ENCODE data around the gene NR1D2.
"Not testable (repeated sequence)": the region's sequence is repeated elsewhere in the genome, so short reads cannot be mapped to it uniquely, and the experiment has no call there.

Gene NR1D2

DNA sequence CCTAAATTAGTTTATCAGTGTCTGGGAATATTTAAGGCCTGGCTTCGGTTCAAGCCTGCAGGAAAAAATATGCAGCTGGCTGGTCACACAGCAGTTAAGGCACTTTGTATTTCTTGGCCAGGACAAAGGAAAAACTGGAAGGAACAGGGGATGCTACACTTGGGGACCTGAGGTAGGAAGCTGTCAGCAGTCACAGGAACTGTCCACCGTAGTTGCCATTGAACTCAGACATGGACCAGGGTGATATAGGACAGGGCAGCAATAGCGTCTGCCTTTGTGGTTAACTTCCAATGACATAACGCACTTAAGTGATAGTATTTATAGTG is 49.1 kb downstream of the NR1D2 start:
- H3K27ac ChIP-seq: no peak overlapping the region
- H3K4me3 ChIP-seq: no peak overlapping the region
- no peaks in the 10 kb centered on the region for H3K36me3 ChIP-seq
- no peak for TF ChIP-seq Cebpa-rat (IDR thresholded peaks at IDR 0.05)
- H3K9ac ChIP-seq: no peak overlapping the region
- H4K20me1 ChIP-seq: no peaks in the 10 kb centered on the region
- peaks cover 30% of the 10 kb centered on the region for H3K4me1 ChIP-seq
- H3K27me3 ChIP-seq: no peaks in the 10 kb centered on the region
- H3K4me2 ChIP-seq: no peak overlapping the region
- no peaks in the 10 kb centered on the region for H3K9me3 ChIP-seq

DNA sequence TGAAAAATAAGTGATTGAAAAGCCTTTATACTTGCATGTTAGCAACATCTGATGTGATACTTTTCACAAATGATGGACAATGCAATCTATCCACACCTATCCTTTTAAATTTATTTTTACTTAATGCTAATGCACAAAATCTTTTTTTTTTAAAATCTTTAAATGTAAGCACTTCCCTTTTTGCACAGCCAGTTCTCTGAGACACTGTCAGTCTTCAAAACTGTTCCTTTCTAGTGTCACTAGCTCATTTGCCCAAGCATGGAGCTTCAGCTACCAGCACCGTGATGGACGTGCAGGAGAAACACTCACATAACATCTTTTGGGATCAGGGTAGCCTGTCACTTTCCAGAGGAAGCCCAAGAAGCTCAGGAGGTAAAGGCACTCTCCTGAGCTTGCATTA is 50.1 kb downstream of the NR1D2 start:
- no peak overlapping the region for H3K4me2 ChIP-seq
- peaks cover 32% of the 10 kb centered on the region for H3K4me1 ChIP-seq
- H3K9me3 ChIP-seq: no peaks in the 10 kb centered on the region
- no peak overlapping the region for H3K9ac ChIP-seq
- no peaks in the 10 kb centered on the region for H4K20me1 ChIP-seq
- H3K36me3 ChIP-seq: no peaks in the 10 kb centered on the region
- H3K27ac ChIP-seq: no peak overlapping the region
- H3K27me3 ChIP-seq: no peaks in the 10 kb centered on the region
- no peak overlapping the region for H3K4me3 ChIP-seq
- TF ChIP-seq Cebpa-rat (IDR thresholded peaks at IDR 0.05): no peak

DNA sequence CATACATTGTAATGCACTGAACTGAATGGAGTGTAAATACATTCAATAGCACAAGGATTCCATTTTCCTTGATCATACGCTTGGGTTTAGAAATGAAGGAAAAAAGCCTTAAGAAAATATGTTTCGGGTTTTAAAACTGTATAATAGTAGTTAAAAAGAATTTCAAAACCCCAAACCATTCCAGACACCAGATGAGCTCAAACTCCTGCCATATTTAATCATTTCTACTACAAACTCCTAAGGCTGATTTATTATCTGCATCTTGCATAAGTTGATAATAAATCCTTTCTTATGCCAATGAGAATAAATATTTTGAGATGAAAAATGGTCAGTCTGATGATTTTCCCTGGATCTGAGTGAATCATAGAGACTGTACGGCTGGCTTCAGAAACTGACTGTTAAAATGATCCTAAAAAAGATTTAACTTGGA is 51.0 kb downstream of the NR1D2 start:
- Histone ChIP-seq H3K27me3 (no peaks in the 10 kb centered on the region), H3K27ac (no peak overlapping the region), H3K36me3 (no peaks in the 10 kb centered on the region), H3K4me3 (no peak overlapping the region), H3K4me1 (peaks cover 25% of the 10 kb centered on the region), H4K20me1 (no peaks in the 10 kb centered on the region), H3K4me2 (no peak overlapping the region), H3K9me3 (no peaks in the 10 kb centered on the region), H3K9ac (no peak overlapping the region)
- no peak for TF ChIP-seq Cebpa-rat (IDR thresholded peaks at IDR 0.05)

- Histone ChIP-seq H3K4me2 (no peak overlapping the region), H4K20me1 (no peaks in the 10 kb centered on the region), H3K9ac (no peak overlapping the region), H3K4me1 (0 out of 2 replicates have a peak, but pooled peaks cover 4% of the 10 kb centered on the region), H3K4me3 (no peak overlapping the region), H3K9me3 (no peaks in the 10 kb centered on the region), H3K36me3 (no peaks in the 10 kb centered on the region), H3K27ac (no peak overlapping the region), H3K27me3 (no peaks in the 10 kb centered on the region)
- TF ChIP-seq Cebpa-rat (IDR thresholded peaks at IDR 0.05): no peak
These were observed 54.0 kb downstream of the NR1D2 start for GRCh38 chr3:23999012-23999641.

DNA sequence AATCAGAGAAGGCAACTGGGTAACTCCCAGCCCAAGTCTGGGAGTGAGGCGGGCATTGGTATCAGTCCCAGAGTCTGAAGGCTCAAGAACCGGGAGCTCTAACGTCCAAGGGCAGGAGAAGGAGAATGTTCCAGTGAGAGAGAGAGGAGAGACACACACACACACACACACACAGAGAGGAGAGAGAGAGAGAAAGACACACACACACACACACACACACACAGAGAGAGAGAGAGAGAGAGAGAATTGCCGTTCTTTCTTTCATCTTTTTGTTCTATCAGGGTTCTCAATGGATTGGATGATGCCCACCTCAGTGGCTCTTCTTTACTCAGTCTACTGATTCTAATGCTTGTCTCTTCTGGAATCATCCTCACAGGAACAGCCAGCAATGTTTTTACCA is 57.0 kb downstream of the NR1D2 start:
- no peak overlapping the region for H3K9ac ChIP-seq
- H3K4me1 ChIP-seq: 0 out of 2 replicates have a peak, but pooled peaks cover 4% of the 10 kb centered on the region
- H3K4me3 ChIP-seq: no peak overlapping the region
- H3K27ac ChIP-seq: no peak overlapping the region
- H3K27me3 ChIP-seq: no peaks in the 10 kb centered on the region
- H3K4me2 ChIP-seq: no peak overlapping the region
- no peaks in the 10 kb centered on the region for H3K36me3 ChIP-seq
- no peaks in the 10 kb centered on the region for H3K9me3 ChIP-seq
- H4K20me1 ChIP-seq: no peaks in the 10 kb centered on the region
- no peak for TF ChIP-seq Cebpa-rat (IDR thresholded peaks at IDR 0.05)

DNA sequence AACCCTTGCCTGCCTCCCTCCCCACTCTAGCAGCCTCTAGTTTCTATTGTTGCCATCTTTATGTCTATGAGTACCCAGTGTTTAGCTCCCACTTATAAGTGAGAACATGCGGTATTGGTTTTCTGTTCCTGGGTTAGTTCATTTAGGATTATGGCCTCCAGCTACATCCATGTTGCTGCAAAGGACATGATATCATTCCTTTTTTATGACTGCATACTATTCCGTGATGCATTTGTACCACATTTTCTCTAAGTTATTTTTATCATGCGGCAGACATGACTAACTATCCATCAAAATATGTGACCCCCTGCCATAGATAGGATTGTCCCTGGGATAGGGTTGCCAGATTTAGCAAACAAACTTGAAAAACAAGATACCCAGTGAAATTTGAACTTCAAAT is 58.4 kb downstream of the NR1D2 start:
- no peak for TF ChIP-seq Cebpa-rat (IDR thresholded peaks at IDR 0.05)
- H3K4me3 ChIP-seq: no peak overlapping the region
- no peak overlapping the region for H3K9ac ChIP-seq
- H3K9me3 ChIP-seq: no peaks in the 10 kb centered on the region
- no peaks in the 10 kb centered on the region for H3K27me3 ChIP-seq
- 0 out of 2 replicates have a peak, but pooled peaks cover 4% of the 10 kb centered on the region for H3K4me1 ChIP-seq
- no peaks in the 10 kb centered on the region for H3K36me3 ChIP-seq
- no peaks in the 10 kb centered on the region for H4K20me1 ChIP-seq
- no peak overlapping the region for H3K4me2 ChIP-seq
- H3K27ac ChIP-seq: no peak overlapping the region

GRCh38 chr3:24004171-24004938 is 59.3 kb downstream of the NR1D2 start:
- H3K27ac ChIP-seq: no peak overlapping the region
- no peak overlapping the region for H3K4me3 ChIP-seq
- H3K36me3 ChIP-seq: no peaks in the 10 kb centered on the region
- H3K9ac ChIP-seq: no peak overlapping the region
- H4K20me1 ChIP-seq: no peaks in the 10 kb centered on the region
- no peak overlapping the region for H3K4me2 ChIP-seq
- H3K27me3 ChIP-seq: no peaks in the 10 kb centered on the region
- TF ChIP-seq Cebpa-rat (IDR thresholded peaks at IDR 0.05): no peak
- H3K4me1 ChIP-seq: 0 out of 2 replicates have a peak, but pooled peaks cover under 1% of the 10 kb centered on the region
- no peaks in the 10 kb centered on the region for H3K9me3 ChIP-seq

DNA sequence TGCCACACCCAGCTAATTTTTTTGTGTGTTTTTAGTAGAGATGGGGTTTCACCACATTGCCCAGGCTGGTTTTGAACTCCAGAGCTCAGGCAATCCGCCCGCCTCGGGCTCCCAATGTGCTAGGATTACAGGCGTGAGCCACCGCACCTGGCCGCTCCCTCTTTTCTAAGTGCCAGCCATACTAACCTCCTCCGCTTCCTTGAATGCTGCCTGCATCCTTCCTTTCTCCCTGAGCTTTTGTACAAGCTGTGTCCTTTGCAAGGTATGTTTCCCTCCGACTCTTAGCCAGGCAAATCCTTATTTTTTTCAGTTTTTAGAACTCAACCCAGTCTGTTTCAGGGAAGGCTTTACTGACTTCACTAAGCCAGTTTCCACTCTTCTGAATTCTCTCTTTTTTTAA is 60.6 kb downstream of the NR1D2 start:
- no peaks in the 10 kb centered on the region for H3K27me3 ChIP-seq
- TF ChIP-seq Cebpa-rat (IDR thresholded peaks at IDR 0.05): no peak
- no peaks in the 10 kb centered on the region for H3K36me3 ChIP-seq

GRCh38 chr3:24010834-24011233 is 65.7 kb downstream of the NR1D2 start:
- not testable (repeated sequence) for H4K20me1 ChIP-seq, H3K4me3 ChIP-seq, H3K9me3 ChIP-seq, H3K9ac ChIP-seq, H3K27me3 ChIP-seq, H3K4me2 ChIP-seq, H3K4me1 ChIP-seq, H3K36me3 ChIP-seq, H3K27ac ChIP-seq

More for the DNA sequence above, 60.6 kb downstream of the NR1D2 start:
- H3K4me3 ChIP-seq: no peak overlapping the region
- no peak overlapping the region for H3K27ac ChIP-seq
- no peaks in the 10 kb centered on the region for H3K4me1 ChIP-seq
- no peak overlapping the region for H3K4me2 ChIP-seq
- no peaks in the 10 kb centered on the region for H4K20me1 ChIP-seq
- H3K9ac ChIP-seq: no peak overlapping the region
- H3K9me3 ChIP-seq: no peaks in the 10 kb centered on the region

DNA sequence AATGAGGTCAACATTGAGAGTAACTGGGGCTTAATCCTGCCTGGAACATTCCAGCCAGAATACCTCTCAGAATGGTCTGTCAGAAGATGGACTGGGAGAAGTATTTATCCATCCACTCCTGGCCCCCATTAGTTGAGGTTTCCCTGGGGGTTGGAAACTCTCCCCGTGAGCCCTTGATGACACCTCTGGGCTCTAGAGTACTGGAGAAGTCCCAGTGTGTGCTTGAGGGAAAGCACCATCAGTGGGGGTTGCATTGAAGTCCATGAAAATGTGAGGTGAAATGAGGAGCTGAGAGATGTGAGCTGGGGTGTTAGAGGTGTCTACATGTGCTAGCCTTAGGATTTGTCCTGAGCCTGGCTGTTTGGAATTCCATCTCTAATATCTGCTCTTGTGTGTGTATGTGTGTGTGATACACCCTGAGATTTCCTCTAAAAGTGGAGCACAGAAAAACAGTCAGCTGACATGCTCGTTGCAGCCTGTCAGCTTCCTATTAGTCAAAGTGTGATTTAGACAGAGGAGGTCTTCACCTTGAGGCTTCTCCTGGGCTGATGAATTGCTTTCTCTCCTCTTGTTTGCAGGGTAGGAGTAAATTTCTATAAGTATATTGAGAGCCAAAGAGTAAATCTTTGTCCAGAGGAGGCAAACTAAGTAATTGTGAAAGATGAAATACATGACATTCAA is 67.6 kb downstream of the NR1D2 start:
- no peak overlapping the region for H3K27ac ChIP-seq
- TF ChIP-seq Cebpa-rat (IDR thresholded peaks at IDR 0.05): no peak
- no peak overlapping the region for H3K4me2 ChIP-seq

More for the DNA sequence above, 67.6 kb downstream of the NR1D2 start:
- no peaks in the 10 kb centered on the region for H3K27me3 ChIP-seq
- H4K20me1 ChIP-seq: no peaks in the 10 kb centered on the region
- H3K4me1 ChIP-seq: peaks cover 7% of the 10 kb centered on the region; the same call in 1 of the 2 replicates
- no peaks in the 10 kb centered on the region for H3K9me3 ChIP-seq
- H3K9ac ChIP-seq: no peak overlapping the region
- H3K36me3 ChIP-seq: no peaks in the 10 kb centered on the region
- H3K4me3 ChIP-seq: no peak overlapping the region

Measured in BLaER1 (cell line).